HFF-Myc (cell line): ENCODE data around the gene MEGF9.

ENCODE experiments used
- DNase-seq: peaks from one replicate; pipeline ENCODE4 v3.0.0-alpha.2; 2011; ENCODE audit warnings: low read depth; ENCODE audit errors: extremely low read depth
- H3K4me3 ChIP-seq: replicated peaks from 2 replicates; pipeline ENCODE4 v1.5.1; 2011; ENCODE audit warnings: low read depth, mild to moderate bottlenecking, control low read depth, low read length
- CTCF ChIP-seq: IDR thresholded peaks from 2 replicates; pipeline ENCODE4 v1.5.1; 2012; ENCODE audit warnings: mild to moderate bottlenecking, low read depth, low read length, control low read depth; ENCODE audit errors: missing control alignments

Gene MEGF9

GRCh38 chr9:120741191-120741590, 26.9 kb upstream of the MEGF9 start:
- no peak for TF ChIP-seq CTCF
- no peak for DNase-seq

GRCh38 chr9:120740132-120740531, 25.9 kb upstream of the MEGF9 start:
- no peak for DNase-seq
- no peak for TF ChIP-seq CTCF
- H3K4me3 ChIP-seq, result no peak overlapping the region

More at GRCh38 chr9:120741191-120741590, 26.9 kb upstream of the MEGF9 start:
- H3K4me3 ChIP-seq, result no peak overlapping the region

GRCh38 chr9:120737416-120738165, 23.3 kb upstream of the MEGF9 start:
- DNase-seq, result no peak
- no peak overlapping the region for H3K4me3 ChIP-seq
- no peak for TF ChIP-seq CTCF

GRCh38 chr9:120736881-120737280, 22.6 kb upstream of the MEGF9 start:
- no peak overlapping the region for H3K4me3 ChIP-seq
- TF ChIP-seq CTCF, result no peak
- no peak for DNase-seq

GRCh38 chr9:120735415-120736126, 21.3 kb upstream of the MEGF9 start:
- TF ChIP-seq CTCF, result no peak

GRCh38 chr9:120734607-120735410, 20.5 kb upstream of the MEGF9 start:
- TF ChIP-seq CTCF, result no peak
- no peak for DNase-seq
- no peak overlapping the region for H3K4me3 ChIP-seq

More at GRCh38 chr9:120735415-120736126, 21.3 kb upstream of the MEGF9 start:
- no peak for DNase-seq
- no peak overlapping the region for H3K4me3 ChIP-seq
